ENCODE data around the gene NR1H2.

DNA sequence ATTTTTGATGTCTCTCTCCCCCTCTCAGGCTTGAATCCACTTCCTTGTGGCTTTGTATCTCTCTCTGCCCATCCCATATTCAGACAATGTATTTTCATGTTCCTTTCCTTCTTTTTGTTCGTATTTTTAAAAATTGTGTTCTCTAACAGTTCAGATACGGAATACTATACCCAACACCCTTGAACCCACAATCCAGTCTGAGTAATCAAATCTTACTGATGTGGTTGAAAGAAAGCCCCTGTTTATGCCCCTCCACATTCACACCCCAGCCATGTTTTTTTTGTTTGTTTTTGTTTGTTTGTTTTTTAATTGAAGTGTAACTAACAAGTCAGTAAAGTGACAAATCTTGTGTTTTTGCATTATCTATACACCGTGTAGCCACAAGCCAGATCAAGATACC, 43.9 kb downstream of the NR1H2 start:
- TF ChIP-seq POLR2A (IDR thresholded peaks at IDR 0.05; ENCODE audit: low read depth, low read length): no peak
- TF ChIP-seq POLR2AphosphoS5 (IDR thresholded peaks at IDR 0.05; ENCODE audit: low read depth, low read length): no peak

All from GM12892 (cell line).